Measurements from ENCODE around the gene TRIM8.

GRCh38 chr10:102651455-102652169 lies 7.3 kb downstream of the TRIM8 start:
- TF ChIP-seq CTCF (IDR thresholded peaks at IDR 0.05) (no peak), EZH2 (IDR thresholded peaks at IDR 0.05) (no peak), EZH2phosphoT487 (IDR thresholded peaks at IDR 0.05) (no peak)

All from neural progenitor cell (in vitro differentiated cells).